ENCODE measurements around the gene FBXO8.
A peak's percentile ranks its signal among the peaks of the same experiment; 100 is the strongest.

Gene FBXO8

DNA sequence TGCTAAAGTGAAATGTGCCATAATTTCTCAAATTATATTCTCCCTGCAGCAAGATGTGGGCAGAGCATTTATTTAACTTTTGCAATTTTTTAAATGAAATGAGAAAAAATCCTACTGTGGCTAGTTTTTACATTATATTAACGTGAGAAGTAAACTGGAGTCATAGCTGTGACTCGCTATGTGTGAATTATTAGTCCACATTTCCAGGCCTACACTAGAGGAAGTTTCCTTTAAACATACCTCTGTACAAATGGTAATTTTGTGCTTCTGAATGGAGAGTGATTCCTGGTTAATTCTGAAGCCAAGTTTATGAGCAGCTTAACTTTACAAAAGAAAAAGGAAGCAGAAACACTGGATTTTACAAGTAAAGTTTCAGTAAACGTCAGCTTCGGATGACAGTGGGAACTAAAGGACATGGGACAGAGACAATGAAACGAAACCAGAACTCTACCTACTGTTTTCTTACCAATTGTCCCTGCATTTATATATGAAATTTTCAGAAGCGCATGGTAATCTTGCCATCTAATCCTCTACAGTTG, 72.4 kb downstream of the FBXO8 start:
- no peak for DNase-seq (ENCODE audit: insufficient read length, low spot score)
- TF ChIP-seq, protein P1, sequence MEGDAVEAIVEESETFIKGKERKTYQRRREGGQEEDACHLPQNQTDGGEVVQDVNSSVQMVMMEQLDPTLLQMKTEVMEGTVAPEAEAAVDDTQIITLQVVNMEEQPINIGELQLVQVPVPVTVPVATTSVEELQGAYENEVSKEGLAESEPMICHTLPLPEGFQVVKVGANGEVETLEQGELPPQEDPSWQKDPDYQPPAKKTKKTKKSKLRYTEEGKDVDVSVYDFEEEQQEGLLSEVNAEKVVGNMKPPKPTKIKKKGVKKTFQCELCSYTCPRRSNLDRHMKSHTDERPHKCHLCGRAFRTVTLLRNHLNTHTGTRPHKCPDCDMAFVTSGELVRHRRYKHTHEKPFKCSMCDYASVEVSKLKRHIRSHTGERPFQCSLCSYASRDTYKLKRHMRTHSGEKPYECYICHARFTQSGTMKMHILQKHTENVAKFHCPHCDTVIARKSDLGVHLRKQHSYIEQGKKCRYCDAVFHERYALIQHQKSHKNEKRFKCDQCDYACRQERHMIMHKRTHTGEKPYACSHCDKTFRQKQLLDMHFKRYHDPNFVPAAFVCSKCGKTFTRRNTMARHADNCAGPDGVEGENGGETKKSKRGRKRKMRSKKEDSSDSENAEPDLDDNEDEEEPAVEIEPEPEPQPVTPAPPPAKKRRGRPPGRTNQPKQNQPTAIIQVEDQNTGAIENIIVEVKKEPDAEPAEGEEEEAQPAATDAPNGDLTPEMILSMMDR (IDR thresholded peaks at IDR 0.05; ENCODE audit: insufficient read depth, missing control alignments): no peak
- no peak for FAIRE-seq

GRCh38 chr4:174210354-174210753, 73.1 kb downstream of the FBXO8 start:
- FAIRE-seq (no peak), DNase-seq (ENCODE audit: insufficient read length, low spot score) (no peak)
- TF ChIP-seq, protein P1 (IDR thresholded peaks at IDR 0.05; ENCODE audit: insufficient read depth, missing control alignments): no peak

DNA sequence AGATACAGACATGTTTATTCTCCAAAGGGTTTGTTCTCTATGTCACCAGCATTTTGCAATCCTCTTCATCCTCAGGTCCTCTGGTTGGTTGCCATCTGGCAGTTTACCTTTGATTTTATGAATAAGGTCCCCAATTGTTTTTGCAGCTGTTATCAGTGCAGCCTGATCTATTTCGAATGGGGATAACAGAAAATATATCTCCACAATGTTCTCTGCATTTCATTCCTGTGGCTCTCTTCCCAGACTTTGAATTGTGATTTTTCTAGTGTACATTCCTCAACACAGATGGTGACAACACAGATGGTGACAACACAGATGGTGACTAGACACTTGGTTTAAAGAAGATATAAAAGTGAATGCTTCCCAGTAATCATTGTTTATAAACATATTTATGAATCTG, 74.1 kb downstream of the FBXO8 start:
- no peak for FAIRE-seq

GRCh38 chr4:174207367-174207766, 76.1 kb downstream of the FBXO8 start:
- FAIRE-seq: no peak
- no peak for DNase-seq (ENCODE audit: insufficient read length, low spot score)
- TF ChIP-seq, protein P1 (IDR thresholded peaks at IDR 0.05; ENCODE audit: insufficient read depth, missing control alignments): no peak

More for the DNA sequence above, 74.1 kb downstream of the FBXO8 start:
- TF ChIP-seq, protein P1 (IDR thresholded peaks at IDR 0.05; ENCODE audit: insufficient read depth, missing control alignments): no peak
- no peak for DNase-seq (ENCODE audit: insufficient read length, low spot score)

DNA sequence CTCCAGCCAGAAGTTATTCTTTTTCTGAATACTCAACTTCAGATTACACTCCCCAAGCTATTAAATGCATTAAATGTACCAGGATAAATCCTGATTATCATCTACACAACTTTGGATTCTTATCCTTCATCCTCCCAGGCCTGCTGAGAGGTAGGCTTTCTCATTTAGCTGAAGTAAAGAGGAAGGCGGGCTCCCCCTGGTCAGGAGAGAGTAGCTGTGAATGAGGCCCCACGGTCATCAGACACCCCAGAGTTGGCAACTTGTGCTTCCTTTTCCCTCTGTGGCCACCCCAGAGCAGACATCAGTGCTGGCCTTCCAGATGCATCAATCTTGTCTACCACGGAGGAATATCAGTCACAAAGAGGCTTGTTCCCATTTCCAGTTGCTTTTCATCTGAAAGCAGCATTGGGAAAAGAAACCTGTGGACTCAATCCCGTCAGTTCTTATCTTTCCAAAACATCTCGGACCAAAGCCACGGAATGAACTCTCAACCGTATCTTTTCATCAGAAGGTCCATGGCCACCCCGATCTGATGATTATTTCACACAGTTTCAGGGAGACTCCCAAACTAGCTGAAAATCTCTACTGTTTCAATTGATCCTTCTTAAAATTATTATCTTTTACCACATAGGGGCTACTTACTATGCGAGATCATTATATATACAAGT, 79.2 kb downstream of the FBXO8 start:
- FAIRE-seq (no peak), DNase-seq (ENCODE audit: insufficient read length, low spot score) (no peak)
- TF ChIP-seq, protein P1 (IDR thresholded peaks at IDR 0.05; ENCODE audit: insufficient read depth, missing control alignments): no peak

- TF ChIP-seq, protein P1 (IDR thresholded peaks at IDR 0.05; ENCODE audit: insufficient read depth, missing control alignments): no peak
- peak; percentile 35 for FAIRE-seq
Observed at GRCh38 chr4:174201871-174202270, 81.6 kb downstream of the FBXO8 start.

DNA sequence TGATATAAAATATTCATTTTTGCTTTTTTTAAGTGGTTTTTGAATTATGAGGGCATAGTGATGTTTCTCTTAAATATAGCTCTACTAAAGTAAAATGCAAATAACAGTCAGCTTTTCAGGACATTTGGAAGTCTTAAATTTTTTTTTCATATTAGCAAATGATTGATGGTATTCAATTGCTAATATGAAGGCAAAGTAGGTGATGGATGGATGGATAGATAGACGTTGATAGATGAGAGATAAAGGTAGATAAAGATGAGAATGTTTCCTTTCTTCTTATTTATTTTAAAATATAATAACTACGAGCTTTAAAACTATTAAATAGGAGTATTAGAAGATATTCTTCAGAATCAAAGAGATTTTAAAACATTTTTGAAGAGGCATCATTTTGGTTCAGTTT, 83.7 kb downstream of the FBXO8 start:
- TF ChIP-seq, protein P1 (IDR thresholded peaks at IDR 0.05; ENCODE audit: insufficient read depth, missing control alignments): no peak
- no peak for FAIRE-seq

More at GRCh38 chr4:174201871-174202270, 81.6 kb downstream of the FBXO8 start:
- DNase-seq (ENCODE audit: insufficient read length, low spot score): no peak

More for the DNA sequence above, 83.7 kb downstream of the FBXO8 start:
- no peak for DNase-seq (ENCODE audit: insufficient read length, low spot score)

Measured in D721Med (cell line).